CD4-positive, alpha-beta memory T cell (primary cell): ENCODE results near the gene CASS4. TPM values are rescaled to one million over a fixed set of nuclear protein-coding genes. Genes with fewer than 3 reads are reported as not detected.

Experiments used
- CTCF ChIA-PET: fragments of 350-600 bp; sonication (Branson Sonifier 250); formaldehyde crosslinking; loops from one replicate; lab custom pipeline; 2021; ENCODE audit warnings: inconsistent platforms; ENCODE audit not compliant: partially characterized antibody; lab: Charles Lee
- POLR2A ChIA-PET: fragments of 350-600 bp; sonication (Branson Sonifier 250); formaldehyde crosslinking; loops from one replicate; lab custom pipeline; 2021; ENCODE audit not compliant: partially characterized antibody; lab: Charles Lee
- DNase-seq, 5 donors: peaks; one replicate each; pipeline versions ENCODE4 v3.0.0 to v3.0.0-alpha.2; 2020 to 2022; ENCODE audit warnings: mixed read lengths in 1 of 5
- H3K27ac ChIP-seq: one replicate; pipeline ENCODE4 v1.7.0; 2013; ENCODE audit warnings: low read depth, low read length
- H3K27me3 ChIP-seq: 2 replicates; pipeline ENCODE4 v1.7.0; 2013; ENCODE audit warnings: mild to moderate bottlenecking, low read length, moderate library complexity; ENCODE audit not compliant: insufficient read depth
- H3K36me3 ChIP-seq: 2 replicates; pipeline ENCODE4 v1.7.0; 2013; ENCODE audit warnings: mild to moderate bottlenecking, low read length, moderate library complexity; ENCODE audit not compliant: insufficient read depth
- H3K4me1 ChIP-seq: 2 replicates; pipeline ENCODE4 v1.7.0; 2013; ENCODE audit warnings: mild to moderate bottlenecking, low read length, moderate library complexity; ENCODE audit not compliant: insufficient read depth
- H3K4me3 ChIP-seq, 2 donors: one replicate each; pipeline ENCODE4 v1.7.0; 2013; ENCODE audit warnings: low read length in 2 of 2, mild to moderate bottlenecking in 1 of 2
- H3K9me3 ChIP-seq, 2 donors: one replicate each; pipeline ENCODE4 v1.7.0; 2013; ENCODE audit warnings: low read length in 2 of 2, control low read depth in 1 of 2; ENCODE audit not compliant: control insufficient read depth in 1 of 2
- H3K27ac Mint-ChIP-seq, 7 donors: one replicate each; pipeline ENCODE4 v1.8.0; 2020 to 2021; ENCODE audit warnings: mixed read lengths in 7 of 7, mild to moderate bottlenecking in 6 of 7, inconsistent platforms in 3 of 7, moderate library complexity in 3 of 7
- H3K27me3 Mint-ChIP-seq, 2 donors: one replicate each; pipeline ENCODE4 v1.8.0; 2020 to 2021; ENCODE audit warnings: mixed read lengths in 2 of 2
- H3K36me3 Mint-ChIP-seq, 2 donors: one replicate each; pipeline ENCODE4 v1.8.0; 2020 to 2021; ENCODE audit warnings: mixed read lengths in 2 of 2, inconsistent platforms in 1 of 2, mild to moderate bottlenecking in 1 of 2
- H3K4me1 Mint-ChIP-seq, 4 donors: one replicate each; pipeline ENCODE4 v1.8.0; 2020 to 2021; ENCODE audit warnings: mixed read lengths in 4 of 4, mild to moderate bottlenecking in 1 of 4
- H3K4me3 Mint-ChIP-seq, 8 donors: one replicate each; pipeline ENCODE4 v1.8.0; 2020 to 2021; ENCODE audit warnings: mixed read lengths in 8 of 8, mild to moderate bottlenecking in 7 of 8, moderate library complexity in 6 of 8, inconsistent platforms in 3 of 8
- H3K9me3 Mint-ChIP-seq, 8 donors: one replicate each; pipeline ENCODE4 v1.8.0; 2020 to 2021; ENCODE audit warnings: mixed read lengths in 8 of 8, mild to moderate bottlenecking in 5 of 8, inconsistent platforms in 3 of 8, moderate library complexity in 1 of 8
- intact Hi-C: fragments of 100-400 bp; cut with micrococcal nuclease; formaldehyde crosslinking; loops from one replicate; pipeline ENCODE4 v1.15.1; 2023
- polyA plus RNA-seq, 2 donors: library from polyadenylated mRNA; unstranded; fragments of 300-500 nt; fragmentation: Illumina TruSeq; gene quantifications; one replicate each; pipeline ENCODE4 v1.2.3, GENCODE V29; 2021
- total RNA-seq, 2 experiments: library from RNA; stranded (reverse); gene quantifications; one replicate each; pipeline ENCODE4 v1.2.3, GENCODE V29; 2021

The CASS4 gene
- total RNA-seq (10 to 100 TPM; 10.8 to 10.9 TPM), polyA plus RNA-seq (1 to 10 TPM; 3.3 to 4.9 TPM)

- peak; percentile 63 to 74 (median 68) for DNase-seq
- intact Hi-C loops = loop anchor here (1.0 to 10.0 kb wide), 4 partner anchors 20 to 983 kb away; partner anchors contain the start of genes AURKA, CSTF1, RBM38 and RTF2
- Histone ChIP-seq H3K27me3 (no peaks in the 10 kb centered on the region), H3K36me3 (peaks cover 9% of the 10 kb centered on the region), H3K4me1 (peaks cover 59% of the 10 kb centered on the region), H3K4me3 (peak within 1 kb of the TSS; percentile 24 to 67), H3K9me3 (no peaks in the 10 kb centered on the region), H3K27ac (peak within 1 kb of the TSS; percentile 80)
- H3K4me3 Mint-ChIP-seq = peak within 1 kb of the TSS; percentile 90 to 98 (median 94)
- CTCF ChIA-PET = interaction anchor here (1.2 to 3.2 kb wide), 7 partner anchors 10 to 36 kb away, joined by 3 to 29 read pairs (median 9); no protein-coding TSS in a partner anchor
- H3K36me3 Mint-ChIP-seq = peaks cover 15 to 34% of the 10 kb centered on the region in 2 donors
- peaks cover 33 to 66% (median 48%) of the 10 kb centered on the region in 4 donors for H3K4me1 Mint-ChIP-seq
- peak within 1 kb of the TSS; percentile 94 to 99 (median 98) for H3K27ac Mint-ChIP-seq
- H3K27me3 Mint-ChIP-seq = no peaks in the 10 kb centered on the region
- POLR2A ChIA-PET = interaction anchor here (0.7 to 4.9 kb wide), 19 partner anchors 9 to 1977 kb away, joined by 3 to 58 read pairs (median 5); partner anchors contain the start of genes AURKA, CSTF1, RTF2 and VAPB
- no peaks in the 10 kb centered on the region for H3K9me3 Mint-ChIP-seq
Measured at GRCh38 chr20:56411759-56412472, at the start of gene CASS4. Gene CASS4, plus strand, starts transcription at chr20:56412260. Its CDS starts 199 bp downstream, at chr20:56412459.

GRCh38 chr20:56362833-56363413 lies 49.1 kb upstream of the CASS4 start:
- DNase-seq = no peak
- Histone ChIP-seq H3K4me1 (peaks cover 12% of the 10 kb centered on the region), H3K9me3 (no peaks in the 10 kb centered on the region), H3K27ac (no peak overlapping the region), H3K4me3 (no peak overlapping the region), H3K27me3 (no peaks in the 10 kb centered on the region), H3K36me3 (peaks cover 7% of the 10 kb centered on the region)
- H3K27ac Mint-ChIP-seq = no peak overlapping the region
- H3K4me3 Mint-ChIP-seq = no peak overlapping the region
- ChIA-PET POLR2A (interaction anchor here (1.8 kb wide), 1 partner anchor 10 kb away, joined by 7 read pairs; no protein-coding TSS in a partner anchor), CTCF (no interaction called here)
- H3K9me3 Mint-ChIP-seq = no peaks in the 10 kb centered on the region
- H3K27me3 Mint-ChIP-seq = no peaks in the 10 kb centered on the region
- peaks cover 10 to 33% (median 24%) of the 10 kb centered on the region in 4 donors for H3K4me1 Mint-ChIP-seq
- peaks cover 25 to 38% of the 10 kb centered on the region in 2 donors for H3K36me3 Mint-ChIP-seq
- intact Hi-C loops = no loop called here

GRCh38 chr20:56363491-56363890 lies 48.6 kb upstream of the CASS4 start:
- Histone ChIP-seq H3K36me3 (peaks cover 7% of the 10 kb centered on the region), H3K4me3 (no peak overlapping the region), H3K27ac (no peak overlapping the region), H3K27me3 (no peaks in the 10 kb centered on the region), H3K9me3 (no peaks in the 10 kb centered on the region), H3K4me1 (peaks cover 12% of the 10 kb centered on the region)
- H3K27me3 Mint-ChIP-seq = no peaks in the 10 kb centered on the region
- POLR2A ChIA-PET = no interaction called here
- DNase-seq = no peak
- intact Hi-C loops = no loop called here
- peaks cover 8 to 28% (median 19%) of the 10 kb centered on the region in 4 donors for H3K4me1 Mint-ChIP-seq
- no peak overlapping the region for H3K27ac Mint-ChIP-seq
- H3K4me3 Mint-ChIP-seq = no peak overlapping the region
- CTCF ChIA-PET = no interaction called here
- H3K9me3 Mint-ChIP-seq = no peaks in the 10 kb centered on the region
- peaks cover 28 to 40% of the 10 kb centered on the region in 2 donors for H3K36me3 Mint-ChIP-seq

GRCh38 chr20:56368351-56369134 lies 43.5 kb upstream of the CASS4 start:
- CTCF ChIA-PET = no interaction called here
- H3K27me3 Mint-ChIP-seq = no peaks in the 10 kb centered on the region
- H3K4me1 Mint-ChIP-seq = peaks cover 5 to 17% (median 8%) of the 10 kb centered on the region in 4 donors
- H3K36me3 Mint-ChIP-seq = peaks cover 28 to 51% of the 10 kb centered on the region in 2 donors
- POLR2A ChIA-PET = interaction anchor here (3.1 kb wide), 1 partner anchor 23 kb away, joined by 10 read pairs; the partner anchor contains the start of genes AURKA and CSTF1
- intact Hi-C loops = no loop called here
- no peaks in the 10 kb centered on the region for H3K9me3 Mint-ChIP-seq
- H3K27ac ChIP-seq = no peak overlapping the region
- H3K27ac Mint-ChIP-seq = peak overlapping the region in 3 of 7 donors; percentile 5 to 39 (median 29)
- peaks cover 8% of the 10 kb centered on the region for H3K4me1 ChIP-seq
- no peaks in the 10 kb centered on the region for H3K27me3 ChIP-seq
- no peak for DNase-seq
- H3K4me3 Mint-ChIP-seq = no peak overlapping the region
- H3K9me3 ChIP-seq = no peaks in the 10 kb centered on the region
- no peak overlapping the region for H3K4me3 ChIP-seq
- H3K36me3 ChIP-seq = peaks cover 7% of the 10 kb centered on the region

- peaks cover 28 to 47% of the 10 kb centered on the region in 2 donors for H3K36me3 Mint-ChIP-seq
- no peak overlapping the region for H3K27ac ChIP-seq
- H3K27me3 Mint-ChIP-seq = no peaks in the 10 kb centered on the region
- no peak overlapping the region for H3K4me3 ChIP-seq
- no peak overlapping the region for H3K4me3 Mint-ChIP-seq
- no peaks in the 10 kb centered on the region for H3K9me3 ChIP-seq
- peaks cover 7% of the 10 kb centered on the region for H3K36me3 ChIP-seq
- no peaks in the 10 kb centered on the region for H3K9me3 Mint-ChIP-seq
- intact Hi-C loops = no loop called here
- no peak for DNase-seq
- no peak overlapping the region for H3K27ac Mint-ChIP-seq
- peaks cover 8% of the 10 kb centered on the region for H3K4me1 ChIP-seq
- POLR2A ChIA-PET = interaction anchor here (3.1 kb wide), 1 partner anchor 22 kb away, joined by 10 read pairs; the partner anchor contains the start of genes AURKA and CSTF1
- no peaks in the 10 kb centered on the region for H3K27me3 ChIP-seq
- CTCF ChIA-PET = no interaction called here
- peaks cover 5 to 17% (median 12%) of the 10 kb centered on the region in 4 donors for H3K4me1 Mint-ChIP-seq
Measured at GRCh38 chr20:56369179-56369578, 42.9 kb upstream of the CASS4 start.

- Histone ChIP-seq H3K4me1 (peaks cover 8% of the 10 kb centered on the region), H3K27me3 (no peaks in the 10 kb centered on the region), H3K27ac (no peak overlapping the region), H3K9me3 (no peaks in the 10 kb centered on the region), H3K4me3 (no peak overlapping the region), H3K36me3 (no peaks in the 10 kb centered on the region)
- H3K4me1 Mint-ChIP-seq = peaks cover 10 to 22% (median 13%) of the 10 kb centered on the region in 4 donors
- H3K27me3 Mint-ChIP-seq = no peaks in the 10 kb centered on the region
- POLR2A ChIA-PET = interaction anchor here (1.3 kb wide), 1 partner anchor 10 kb away, joined by 7 read pairs; no protein-coding TSS in a partner anchor
- peaks cover 12 to 26% of the 10 kb centered on the region in 2 donors for H3K36me3 Mint-ChIP-seq
- no peaks in the 10 kb centered on the region for H3K9me3 Mint-ChIP-seq
- DNase-seq = no peak
- no peak overlapping the region for H3K4me3 Mint-ChIP-seq
- CTCF ChIA-PET = interaction anchor here (0.7 kb wide), 1 partner anchor 34 kb away, joined by 3 read pairs; no protein-coding TSS in a partner anchor
- H3K27ac Mint-ChIP-seq = no peak overlapping the region
- intact Hi-C loops = no loop called here
Measured at GRCh38 chr20:56371977-56372376, 40.1 kb upstream of the CASS4 start.
